AG09309 (cell line): ENCODE results near the gene SPATC1L.

ENCODE experiments used
- DNase-seq: peaks from one replicate; pipeline ENCODE4 v3.0.0-alpha.2; 2010; ENCODE audit warnings: low read depth
- H3K4me3 ChIP-seq: 2 replicates; pipeline ENCODE4 v1.5.1; 2011; ENCODE audit warnings: mild to moderate bottlenecking, low read depth, low read length, moderate library complexity; ENCODE audit not compliant: control insufficient read depth
- CTCF ChIP-seq: IDR thresholded peaks from 2 replicates; pipeline ENCODE4 v1.5.1; 2011; ENCODE audit warnings: mild to moderate bottlenecking, low read depth, low read length, inconsistent platforms; ENCODE audit not compliant: insufficient read depth, control insufficient read depth; ENCODE audit errors: missing control alignments

Gene SPATC1L

DNA sequence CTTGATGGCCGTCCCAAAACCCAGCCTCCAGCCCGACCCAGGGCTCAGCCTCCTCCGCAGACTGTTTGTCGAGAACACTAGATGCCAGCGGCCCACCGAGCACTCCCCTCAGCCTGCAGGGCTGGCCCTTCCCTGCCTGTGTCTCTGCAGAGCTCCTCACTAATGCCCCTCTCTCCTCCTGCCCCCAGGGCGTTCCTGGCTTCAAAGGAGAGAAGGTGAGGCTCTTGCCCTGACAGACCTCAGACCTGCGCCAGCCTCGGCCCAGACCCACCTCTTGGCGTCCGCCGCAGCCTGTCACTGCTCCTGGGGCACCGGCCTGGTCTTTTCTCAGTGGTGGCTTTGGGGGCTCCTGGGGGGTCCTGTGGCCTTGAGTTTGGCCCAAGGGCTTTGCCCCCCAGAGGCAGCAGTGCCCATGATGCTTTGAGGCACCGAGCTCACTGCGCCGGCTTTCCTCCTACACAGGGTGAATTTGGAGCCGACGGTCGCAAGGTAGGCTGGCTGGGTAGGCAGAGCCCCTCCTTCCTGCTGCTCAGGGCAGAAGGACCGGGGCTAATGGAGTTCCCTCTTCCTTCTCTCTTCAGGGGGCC, 68.0 kb downstream of the SPATC1L start:
- DNase-seq: no peak
- H3K4me3 ChIP-seq: no peak overlapping the region
- TF ChIP-seq CTCF: no peak

DNA sequence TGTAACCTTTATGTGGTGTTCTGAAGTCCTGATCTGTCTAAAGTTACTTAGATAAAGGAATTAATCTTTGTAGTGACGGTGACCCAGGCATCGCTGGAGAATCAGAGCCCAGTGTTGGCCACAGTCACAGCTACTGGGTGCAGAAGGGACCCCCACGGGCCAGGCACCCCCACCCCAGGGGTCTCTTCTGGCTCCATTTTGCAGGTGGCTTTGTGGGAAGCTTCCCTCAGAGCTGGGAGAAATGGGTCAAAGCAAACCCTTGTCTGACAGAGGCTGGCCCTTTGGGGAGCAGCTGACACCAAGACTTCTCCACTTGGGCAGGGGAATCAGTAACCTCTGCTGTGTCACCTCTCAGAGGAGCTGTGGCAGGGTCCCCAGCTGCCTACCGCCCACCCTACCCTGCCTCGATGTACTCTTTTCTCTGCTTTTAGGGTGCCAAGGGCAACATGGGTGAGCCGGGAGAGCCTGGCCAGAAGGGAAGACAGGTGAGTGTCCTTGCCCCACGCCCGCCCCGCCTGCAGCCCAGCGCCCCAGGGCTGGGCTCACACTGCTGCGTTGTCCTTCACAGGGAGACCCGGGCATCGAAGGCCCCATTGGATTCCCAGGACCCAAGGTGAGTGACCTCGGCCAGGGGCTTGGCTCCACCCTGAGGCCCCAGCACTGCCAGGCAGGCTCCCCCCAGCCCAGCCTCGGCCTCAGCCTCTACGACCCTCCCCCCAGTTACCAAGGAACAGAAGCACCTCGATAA, 68.6 kb downstream of the SPATC1L start:
- DNase-seq: no peak

DNA sequence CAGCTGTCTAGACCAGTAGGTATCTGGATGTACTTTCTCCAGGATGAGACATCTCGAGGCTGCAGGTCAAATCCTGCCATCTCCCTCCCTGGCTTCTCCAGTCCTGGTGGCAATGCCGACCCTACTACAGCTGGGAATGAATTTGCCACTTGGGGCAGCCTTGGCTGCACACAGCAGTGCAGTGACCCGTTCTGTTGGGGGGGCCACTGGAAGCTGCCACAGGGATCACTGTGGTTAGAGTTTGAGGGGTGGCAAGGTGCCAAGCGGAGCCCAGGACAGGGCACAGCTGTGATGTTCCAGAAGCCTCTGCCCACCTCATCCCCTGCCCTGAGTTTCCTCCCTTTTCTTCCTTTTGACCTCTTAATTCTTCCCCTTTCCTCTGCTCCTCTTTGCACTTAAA, 69.3 kb downstream of the SPATC1L start:
- no peak for DNase-seq
- no peak for TF ChIP-seq CTCF
- H3K4me3 ChIP-seq: no peak overlapping the region

More for the DNA sequence above, 68.6 kb downstream of the SPATC1L start:
- no peak for TF ChIP-seq CTCF
- H3K4me3 ChIP-seq: no peak overlapping the region

- no peak overlapping the region for H3K4me3 ChIP-seq
- no peak for TF ChIP-seq CTCF
- DNase-seq: no peak
Observed at GRCh38 chr21:46113497-46114176, 70.6 kb downstream of the SPATC1L start.

DNA sequence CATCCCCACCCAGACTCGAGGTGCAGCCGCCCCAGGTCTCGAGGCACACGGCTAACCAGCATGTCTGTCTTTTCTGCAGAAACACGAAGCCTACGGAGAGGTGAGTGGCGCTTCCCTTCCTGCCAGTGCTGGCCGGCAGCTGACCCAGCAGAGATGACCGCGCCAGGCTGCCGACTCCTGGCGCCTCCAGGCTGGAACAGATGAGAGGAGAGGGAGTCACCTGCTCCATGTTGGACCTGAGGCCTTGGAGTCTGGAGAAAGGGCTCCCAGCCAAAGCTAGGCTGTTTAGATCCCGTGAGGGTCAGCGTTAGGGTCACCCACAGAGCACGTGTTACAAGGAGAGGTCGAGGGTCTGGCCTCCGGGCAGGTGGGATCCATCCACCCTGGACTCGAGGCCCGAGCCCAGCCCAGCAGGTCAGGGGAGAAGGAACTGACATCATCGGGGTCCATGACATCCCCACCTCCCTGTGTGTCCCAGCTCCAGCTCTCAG, 71.5 kb downstream of the SPATC1L start:
- no peak overlapping the region for H3K4me3 ChIP-seq
- no peak for DNase-seq
- TF ChIP-seq CTCF: no peak

GRCh38 chr21:46111857-46112724, 72.2 kb downstream of the SPATC1L start:
- TF ChIP-seq CTCF: no peak
- no peak for DNase-seq

More at GRCh38 chr21:46111857-46112724, 72.2 kb downstream of the SPATC1L start:
- H3K4me3 ChIP-seq: no peak overlapping the region
